GM23338 (cell line): Measurements from ENCODE around the gene RABL6. TPM values are rescaled to one million over a fixed set of nuclear protein-coding genes. Genes with fewer than 3 reads are reported as not detected.

ENCODE experiments used
- ATAC-seq: fragments of 200-7000 bp; cut with Tn5 transposase; 3 replicates; pipeline ENCODE4 v1.9.1; 2020
- DNase-seq: peaks from one replicate; pipeline ENCODE4 v3.0.0-alpha.2; 2015; ENCODE audit warnings: low spot score
- H2AFZ ChIP-seq: fragments of 200-600 bp; sonication (generic); 2 replicates; pipeline ENCODE4 v1.8.0; 2016; ENCODE audit warnings: antibody characterized with exemption, mild to moderate bottlenecking, moderate library complexity
- H3F3A ChIP-seq: fragments of 200-600 bp; sonication (generic); replicated peaks from 2 replicates; pipeline ENCODE4 v1.8.0; 2017; ENCODE audit warnings: antibody characterized with exemption, mixed run types, low read depth
- H3K27ac ChIP-seq: fragments of 200-600 bp; sonication (generic); 2 replicates; pipeline ENCODE4 v1.6.1; 2016; ENCODE audit warnings: low read depth
- H3K27me3 ChIP-seq: fragments of 200-600 bp; sonication (generic); 2 replicates; pipeline ENCODE4 v1.8.0; 2016; ENCODE audit warnings: mild to moderate bottlenecking, mixed run types, moderate library complexity; ENCODE audit not compliant: insufficient read depth
- H3K36me3 ChIP-seq: fragments of 200-600 bp; sonication (generic); 2 replicates; pipeline ENCODE4 v1.8.0; 2016; ENCODE audit warnings: mild to moderate bottlenecking; ENCODE audit not compliant: insufficient read depth
- H3K4me1 ChIP-seq: fragments of 200-600 bp; sonication (generic); 2 replicates; pipeline ENCODE4 v1.8.0; 2016; ENCODE audit warnings: mild to moderate bottlenecking, moderate library complexity; ENCODE audit not compliant: insufficient read depth
- H3K4me2 ChIP-seq: fragments of 200-600 bp; sonication (generic); 2 replicates; pipeline ENCODE4 v1.7.1; 2017; ENCODE audit warnings: mixed run types
- H3K4me3 ChIP-seq: fragments of 200-600 bp; sonication (generic); 2 replicates; pipeline ENCODE4 v1.6.1; 2016; ENCODE audit warnings: mixed run types
- H3K79me2 ChIP-seq: fragments of 200-600 bp; sonication (generic); replicated peaks from 2 replicates; pipeline ENCODE4 v1.8.0; 2017; ENCODE audit warnings: mild to moderate bottlenecking; ENCODE audit not compliant: insufficient read depth
- H3K9me2 ChIP-seq: fragments of 200-600 bp; sonication (generic); 2 replicates; pipeline ENCODE4 v1.8.0; 2017; ENCODE audit not compliant: insufficient read depth
- H4K20me1 ChIP-seq: fragments of 200-600 bp; sonication (generic); replicated peaks from 2 replicates; pipeline ENCODE4 v1.8.0; 2017; ENCODE audit warnings: mild to moderate bottlenecking; ENCODE audit not compliant: insufficient read depth
- H3K27ac Mint-ChIP-seq: 2 replicates; pipeline ENCODE4 v1.8.0; 2020; ENCODE audit warnings: inconsistent platforms, mild to moderate bottlenecking, moderate library complexity, mixed read lengths
- H3K27me3 Mint-ChIP-seq: 3 replicates; pipeline ENCODE4 v1.8.0; 2022; ENCODE audit warnings: low read depth, mild to moderate bottlenecking, moderate library complexity, mixed read lengths, inconsistent platforms; ENCODE audit not compliant: insufficient read depth, poor library complexity
- H3K36me3 Mint-ChIP-seq: 3 replicates; pipeline ENCODE4 v1.8.0; 2021; ENCODE audit warnings: low read depth, mild to moderate bottlenecking, inconsistent platforms, moderate library complexity, mixed read lengths
- H3K4me1 Mint-ChIP-seq: 3 replicates; pipeline ENCODE4 v1.8.0; 2020; ENCODE audit warnings: mild to moderate bottlenecking, inconsistent platforms, mixed read lengths
- H3K4me3 Mint-ChIP-seq: 3 replicates; pipeline ENCODE4 v1.8.0; 2021; ENCODE audit warnings: moderate library complexity, mild to moderate bottlenecking, inconsistent platforms, mixed read lengths
- H3K9me3 Mint-ChIP-seq: 3 replicates; pipeline ENCODE4 v1.8.0; 2020; ENCODE audit warnings: moderate library complexity, mild to moderate bottlenecking, inconsistent platforms, mixed read lengths
- EZH2phosphoT487 ChIP-seq: fragments of 200-600 bp; sonication (generic); IDR thresholded peaks from one replicate; pipeline ENCODE4 v1.8.1; 2018; ENCODE audit warnings: antibody characterized with exemption; ENCODE audit not compliant: unreplicated experiment
- JUNB ChIP-seq: IDR thresholded peaks from one replicate; pipeline ENCODE4 v1.6.1; 2016; ENCODE audit warnings: antibody characterized with exemption; ENCODE audit not compliant: unreplicated experiment
- NANOG ChIP-seq: IDR thresholded peaks from 2 replicates; pipeline ENCODE4 v1.6.1; 2016; ENCODE audit warnings: antibody characterized with exemption, borderline replicate concordance
- POLR2AphosphoS5 ChIP-seq: IDR thresholded peaks from 2 replicates; pipeline ENCODE4 v1.6.1; 2016; ENCODE audit warnings: antibody characterized with exemption, low read depth
- REST ChIP-seq: IDR thresholded peaks from one replicate; pipeline ENCODE4 v1.6.1; 2018; ENCODE audit warnings: antibody characterized with exemption; ENCODE audit not compliant: unreplicated experiment
- STAT1 ChIP-seq: IDR thresholded peaks from one replicate; pipeline ENCODE4 v1.6.1; 2016; ENCODE audit warnings: antibody characterized with exemption; ENCODE audit not compliant: unreplicated experiment
- ZNF331 ChIP-seq: fragments of 250-450 bp; sonication (Bioruptor Pico); IDR thresholded peaks from 2 replicates; pipeline ENCODE4 v1.5.0; 2020; ENCODE audit warnings: low read depth, mild to moderate bottlenecking, moderate library complexity
- polyA plus RNA-seq: library from polyadenylated mRNA; unstranded; fragments of >200 nt; fragmentation: Nextera tagmentation; extraction: Ambion mirVana; gene quantifications from 2 replicates; pipeline ENCODE4 v1.2.1, GENCODE V29; 2016
- total RNA-seq: library from RNA; depleted of rRNA; stranded (reverse); fragments of >200 nt; shearing (Covaris generic); gene quantifications from 2 replicates; pipeline ENCODE4 v1.2.3, GENCODE V29; 2014
- TF ChIP-seq, protein P1 (sequence below): IDR thresholded peaks from 2 replicates; pipeline ENCODE4 v1.6.1; 2016; ENCODE audit warnings: antibody characterized with exemption

RABL6 gene
- total and polyA plus RNA-seq, 2 experiments from 2014 or later = 59.1 to 127 TPM

DNA sequence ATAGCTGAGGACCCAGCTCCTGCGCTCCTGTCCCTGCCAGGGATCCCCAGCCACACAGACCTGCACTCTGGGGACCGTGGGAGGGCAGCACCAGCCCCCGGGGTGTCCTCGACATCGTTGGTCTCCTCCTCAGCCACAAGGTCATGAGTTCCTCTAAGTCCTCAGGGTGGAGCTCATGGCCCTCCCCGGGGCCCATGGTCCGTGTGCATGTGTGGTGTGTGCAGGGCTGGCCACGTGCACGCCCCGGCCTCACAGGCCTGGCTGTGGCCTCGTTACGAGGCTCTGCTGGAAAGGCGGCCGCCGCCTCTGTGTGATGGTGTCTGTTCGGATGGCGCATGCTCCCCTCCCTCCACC is 18.4 kb downstream of the RABL6 start:
- no peak for DNase-seq
- no peaks in the 10 kb centered on the region for H3K36me3 ChIP-seq
- H3K4me1 ChIP-seq = no peaks in the 10 kb centered on the region
- H3K9me2 ChIP-seq = no peaks in the 10 kb centered on the region
- no peaks in the 10 kb centered on the region for H3K27me3 ChIP-seq
- Mint-ChIP-seq H3K27ac (no peak overlapping the region), H3K9me3 (no peaks in the 10 kb centered on the region), H3K27me3 (peaks cover 5% of the 10 kb centered on the region), H3K4me3 (no peak overlapping the region), H3K4me1 (peaks cover 5% of the 10 kb centered on the region; the same call in 2 of the 3 replicates), H3K36me3 (peaks cover 31% of the 10 kb centered on the region)
- no peak overlapping the region for H3K4me3 ChIP-seq
- peaks cover 5% of the 10 kb centered on the region; the same call in 1 of the 2 replicates for H3F3A ChIP-seq
- no peak for TF ChIP-seq REST
- no peak for TF ChIP-seq POLR2AphosphoS5
- TF ChIP-seq JUNB = no peak
- no peak for TF ChIP-seq NANOG
- no peak for TF ChIP-seq STAT1
- TF ChIP-seq ZNF331 = no peak
- TF ChIP-seq, protein P1, sequence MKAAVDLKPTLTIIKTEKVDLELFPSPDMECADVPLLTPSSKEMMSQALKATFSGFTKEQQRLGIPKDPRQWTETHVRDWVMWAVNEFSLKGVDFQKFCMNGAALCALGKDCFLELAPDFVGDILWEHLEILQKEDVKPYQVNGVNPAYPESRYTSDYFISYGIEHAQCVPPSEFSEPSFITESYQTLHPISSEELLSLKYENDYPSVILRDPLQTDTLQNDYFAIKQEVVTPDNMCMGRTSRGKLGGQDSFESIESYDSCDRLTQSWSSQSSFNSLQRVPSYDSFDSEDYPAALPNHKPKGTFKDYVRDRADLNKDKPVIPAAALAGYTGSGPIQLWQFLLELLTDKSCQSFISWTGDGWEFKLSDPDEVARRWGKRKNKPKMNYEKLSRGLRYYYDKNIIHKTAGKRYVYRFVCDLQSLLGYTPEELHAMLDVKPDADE = no peak
- H4K20me1 ChIP-seq = no peaks in the 10 kb centered on the region; the same call in none of the 2 replicates
- H3K4me2 ChIP-seq = no peak overlapping the region
- no peak overlapping the region for H2AFZ ChIP-seq
- H3K79me2 ChIP-seq = peaks cover 12% of the 10 kb centered on the region; the same call in 1 of the 2 replicates
- H3K27ac ChIP-seq = no peak overlapping the region
- no peak for ATAC-seq

GRCh38 chr9:136826703-136827582 is 19.2 kb downstream of the RABL6 start:
- H3K27ac ChIP-seq = no peak overlapping the region
- H3K4me1 Mint-ChIP-seq = peaks cover 3% of the 10 kb centered on the region; the same call in 2 of the 3 replicates
- H3K27me3 Mint-ChIP-seq = peaks cover 5% of the 10 kb centered on the region
- no peak overlapping the region for H3K27ac Mint-ChIP-seq
- H2AFZ ChIP-seq = no peak overlapping the region
- H3K4me3 ChIP-seq = no peak overlapping the region
- peaks cover 5% of the 10 kb centered on the region; the same call in 1 of the 2 replicates for H3F3A ChIP-seq
- H3K9me3 Mint-ChIP-seq = no peaks in the 10 kb centered on the region
- H3K36me3 ChIP-seq = no peaks in the 10 kb centered on the region
- no peaks in the 10 kb centered on the region for H3K4me1 ChIP-seq
- no peak overlapping the region for H3K4me2 ChIP-seq
- no peak for TF ChIP-seq EZH2phosphoT487
- TF ChIP-seq JUNB = no peak
- peaks cover 9% of the 10 kb centered on the region; the same call in 1 of the 2 replicates for H3K79me2 ChIP-seq
- DNase-seq = no peak
- H3K9me2 ChIP-seq = no peaks in the 10 kb centered on the region
- H3K36me3 Mint-ChIP-seq = peaks cover 38% of the 10 kb centered on the region
- no peaks in the 10 kb centered on the region for H3K27me3 ChIP-seq
- H3K4me3 Mint-ChIP-seq = no peak overlapping the region
- no peaks in the 10 kb centered on the region; the same call in none of the 2 replicates for H4K20me1 ChIP-seq
- no peak for ATAC-seq
